ENCODE measurements around the gene NUP62. TPM values are rescaled to one million over a fixed set of nuclear protein-coding genes. Genes with fewer than 3 reads are reported as not detected.
A peak's percentile ranks its signal among the peaks of the same experiment; 100 is the strongest.
"Not testable (repeated sequence)": the region's sequence is repeated elsewhere in the genome, so short reads cannot be mapped to it uniquely, and the experiment has no call there.

The NUP62 gene
- total RNA-seq, 6 donors from 2014 or later = 34.7 to 44.4 (median 40.1) TPM

GRCh38 chr19:49950956-49951526 is 21.7 kb upstream of the NUP62 start:
- WGBS, 2 donors = 75 to 83% methylated on average over 9 to 13 of the region's 13 CpGs
- Histone ChIP-seq H3K27ac (no peak overlapping the region), H3K36me3 (no peaks in the 10 kb centered on the region), H3K27me3 (no peaks in the 10 kb centered on the region), H3K4me1 (peaks cover 16 to 28% (median 21%) of the 10 kb centered on the region in 4 donors), H3K9me3 (no peaks in the 10 kb centered on the region), H3K4me3 (no peak overlapping the region)
- no peak for ATAC-seq (ENCODE audit: low FRiP score in 2 of 2)
- DNase-seq = no peak
- no peak for TF ChIP-seq EP300 (IDR thresholded peaks at IDR 0.05)
- no peak for TF ChIP-seq POLR2AphosphoS5 (IDR thresholded peaks at IDR 0.05)
- TF ChIP-seq CTCF (IDR thresholded peaks at IDR 0.05) = no peak
- TF ChIP-seq POLR2A (IDR thresholded peaks at IDR 0.05) = no peak

- Histone ChIP-seq H3K9me3 (no peaks in the 10 kb centered on the region), H3K4me1 (peaks cover 16 to 24% (median 19%) of the 10 kb centered on the region in 4 donors), H3K27me3 (no peaks in the 10 kb centered on the region), H3K36me3 (no peaks in the 10 kb centered on the region), H3K4me3 (no peak overlapping the region), H3K27ac (no peak overlapping the region)
- DNase-seq (no peak), ATAC-seq (ENCODE audit: low FRiP score in 2 of 2) (no peak)
- TF ChIP-seq POLR2AphosphoS5 (IDR thresholded peaks at IDR 0.05) (no peak), CTCF (IDR thresholded peaks at IDR 0.05) (no peak), EP300 (IDR thresholded peaks at IDR 0.05) (no peak), POLR2A (IDR thresholded peaks at IDR 0.05) (no peak)
- WGBS, 2 donors = 85 to 88% methylated on average over 5 of the region's 5 CpGs
Observed at GRCh38 chr19:49950590-49950948, 21.3 kb upstream of the NUP62 start.

GRCh38 chr19:49949742-49950589 is 20.7 kb upstream of the NUP62 start:
- Histone ChIP-seq H3K27ac (no peak overlapping the region), H3K4me1 (peaks cover 11 to 20% (median 15%) of the 10 kb centered on the region in 4 donors), H3K9me3 (no peaks in the 10 kb centered on the region), H3K36me3 (no peaks in the 10 kb centered on the region), H3K4me3 (no peak overlapping the region), H3K27me3 (no peaks in the 10 kb centered on the region)
- DNase-seq = no peak
- no peak for TF ChIP-seq POLR2AphosphoS5 (IDR thresholded peaks at IDR 0.05)
- no peak for TF ChIP-seq POLR2A (IDR thresholded peaks at IDR 0.05)
- 76 to 91% methylated on average over 5 to 8 of the region's 11 CpGs for WGBS, 2 donors
- no peak for ATAC-seq (ENCODE audit: low FRiP score in 2 of 2)

- Histone ChIP-seq H3K27me3 (no peaks in the 10 kb centered on the region), H3K27ac (no peak overlapping the region), H3K4me3 (no peak overlapping the region), H3K36me3 (no peaks in the 10 kb centered on the region), H3K4me1 (no peaks in the 10 kb centered on the region), H3K9me3 (no peaks in the 10 kb centered on the region)
- ATAC-seq (ENCODE audit: low FRiP score in 2 of 2) = no peak
- no peak for DNase-seq
- WGBS, 2 donors = 83 to 90% methylated on average over 8 of the region's 8 CpGs
- TF ChIP-seq EP300 (IDR thresholded peaks at IDR 0.05) (no peak), POLR2A (IDR thresholded peaks at IDR 0.05) (no peak), CTCF (IDR thresholded peaks at IDR 0.05) (no peak), POLR2AphosphoS5 (IDR thresholded peaks at IDR 0.05) (no peak)
Observed at GRCh38 chr19:49946415-49946814, 17.1 kb upstream of the NUP62 start.

GRCh38 chr19:49944567-49944966 is 15.3 kb upstream of the NUP62 start:
- H3K27ac ChIP-seq, H3K9me3 ChIP-seq, DNase-seq: not testable (repeated sequence)

GRCh38 chr19:49940482-49940791 is 11.1 kb upstream of the NUP62 start:
- no peak overlapping the region for H3K4me3 ChIP-seq
- 90 to 99% methylated on average over 5 of the region's 5 CpGs for WGBS, 2 donors
- H3K27me3 ChIP-seq = no peaks in the 10 kb centered on the region
- no peaks in the 10 kb centered on the region for H3K9me3 ChIP-seq
- ATAC-seq (ENCODE audit: low FRiP score in 2 of 2) (no peak), DNase-seq (no peak)
- TF ChIP-seq CTCF (IDR thresholded peaks at IDR 0.05) (no peak), POLR2AphosphoS5 (IDR thresholded peaks at IDR 0.05) (no peak), POLR2A (IDR thresholded peaks at IDR 0.05) (no peak), EP300 (IDR thresholded peaks at IDR 0.05) (no peak)
- no peak overlapping the region for H3K27ac ChIP-seq
- H3K4me1 ChIP-seq = peaks cover 5 to 12% (median 9%) of the 10 kb centered on the region in 4 donors
- no peaks in the 10 kb centered on the region for H3K36me3 ChIP-seq

More at GRCh38 chr19:49944567-49944966, 15.3 kb upstream of the NUP62 start:
- H3K27me3 ChIP-seq, H3K4me1 ChIP-seq, H3K36me3 ChIP-seq, H3K4me3 ChIP-seq: not testable (repeated sequence)
- WGBS, 2 donors = 67 to 71% methylated on average over 5 of the region's 5 CpGs
- ATAC-seq (ENCODE audit: low FRiP score in 2 of 2) = peak in 1 of 2 donors; percentile 36
